Keratinocyte (primary cell): ENCODE data around the gene KRT4. TPM values are rescaled to one million over a fixed set of nuclear protein-coding genes. Genes with fewer than 3 reads are reported as not detected.

Source experiments
- DNase-seq: peaks from one replicate; pipeline ENCODE4 v3.0.0-alpha.2; 2011; ENCODE audit warnings: low read depth, missing footprints, low spot score
- FAIRE-seq: peaks from 2 replicates; lab custom pipeline; 2011; peaks lifted over from hg19 to GRCh38; lab: Jason Lieb, UNC
- H2AFZ ChIP-seq: 2 replicates; pipeline ENCODE4 v1.6.0; 2012; ENCODE audit warnings: low read length, control low read depth, inconsistent platforms; ENCODE audit not compliant: control insufficient read depth
- H3K27ac ChIP-seq: 2 replicates; pipeline ENCODE4 v1.5.1; 2011; ENCODE audit warnings: low read length; ENCODE audit not compliant: control insufficient read depth, insufficient read depth
- H3K27me3 ChIP-seq: 3 replicates; pipeline ENCODE4 v1.6.0; 2011; ENCODE audit warnings: low read length; ENCODE audit not compliant: control insufficient read depth, insufficient read depth; ENCODE audit errors: extremely low read depth
- H3K36me3 ChIP-seq, 2 experiments: 2 replicates in 1 of 2; 3 replicates in 1 of 2; pipeline ENCODE4 v1.5.1; 2011; ENCODE audit warnings: low read length in 2 of 2, mild to moderate bottlenecking in 1 of 2; ENCODE audit not compliant: control insufficient read depth in 2 of 2, insufficient read depth in 2 of 2; ENCODE audit errors: extremely low read depth in 1 of 2
- H3K4me1 ChIP-seq: 3 replicates; pipeline ENCODE4 v1.5.1; 2011; ENCODE audit warnings: low read length; ENCODE audit not compliant: control insufficient read depth, insufficient read depth; ENCODE audit errors: extremely low read depth
- H3K4me2 ChIP-seq: 3 replicates; pipeline ENCODE4 v1.6.0; 2011; ENCODE audit warnings: low read depth, low read length; ENCODE audit not compliant: control insufficient read depth, insufficient read depth; ENCODE audit errors: extremely low read depth
- H3K4me3 ChIP-seq, 3 experiments: fragments of 200-600 bp in 1 of 3; sonication (generic) in 1 of 3; 2 replicates in 2 of 3; 3 replicates in 1 of 3; pipeline ENCODE4 v1.5.1; 2011 to 2016; ENCODE audit warnings: low read length in 3 of 3, mild to moderate bottlenecking in 3 of 3, control low read depth in 2 of 3, inconsistent platforms in 1 of 3, low read depth in 1 of 3, mixed read lengths in 1 of 3, mixed run types in 1 of 3, moderate library complexity in 1 of 3; ENCODE audit not compliant: control insufficient read depth in 2 of 3, insufficient read depth in 2 of 3; ENCODE audit errors: extremely low read depth in 1 of 3
- H3K79me2 ChIP-seq: 2 replicates; pipeline ENCODE4 v1.6.0; 2012; ENCODE audit warnings: low read length; ENCODE audit not compliant: control insufficient read depth, insufficient read depth
- H3K9ac ChIP-seq: 3 replicates; pipeline ENCODE4 v1.6.0; 2011; ENCODE audit warnings: low read length; ENCODE audit not compliant: control insufficient read depth, insufficient read depth; ENCODE audit errors: extremely low read depth
- H3K9me1 ChIP-seq: 3 replicates; pipeline ENCODE4 v1.6.0; 2011; ENCODE audit warnings: low read length; ENCODE audit not compliant: control insufficient read depth, insufficient read depth; ENCODE audit errors: extremely low read depth
- H3K9me3 ChIP-seq: 2 replicates; pipeline ENCODE4 v1.5.1; 2012; ENCODE audit warnings: low read depth, low read length; ENCODE audit not compliant: control insufficient read depth
- H4K20me1 ChIP-seq: 3 replicates; pipeline ENCODE4 v1.6.0; 2011; ENCODE audit warnings: low read length; ENCODE audit not compliant: control insufficient read depth, insufficient read depth; ENCODE audit errors: extremely low read depth
- CTCF ChIP-seq, 3 experiments: IDR thresholded peaks in 1 of 3; conservative IDR thresholded peaks in 1 of 3; optimal IDR thresholded peaks in 1 of 3; 2 replicates in 2 of 3; 3 replicates in 1 of 3; pipeline versions ENCODE3 to v1.5.1; 2011; ENCODE audit warnings: low read length in 3 of 3, mild to moderate bottlenecking in 3 of 3, moderate library complexity in 2 of 3, control low read depth in 1 of 3, inconsistent platforms in 1 of 3; ENCODE audit not compliant: insufficient read depth in 2 of 3; ENCODE audit errors: extremely low read depth in 1 of 3
- EZH2 ChIP-seq: IDR thresholded peaks from one replicate; pipeline ENCODE4 v1.6.1; 2012; ENCODE audit warnings: inconsistent platforms, mild to moderate bottlenecking, low read length, moderate library complexity
- dilution Hi-C: fragments of 300-500 bp; cut with MboI; formaldehyde crosslinking; loops from one replicate; pipeline ENCODE4 v1.7.0; 2020; ENCODE audit warnings: low sequenced_read_pairs; ENCODE audit not compliant: extremely low pct_ligation_motif_present
- polyA plus RNA-seq, 5 experiments: library from polyadenylated mRNA; depleted of rRNA in 3 of 5; stranded (reverse) in 3 of 5; stranded (forward) in 1 of 5; unstranded in 1 of 5; fragments of >200 nt; gene quantifications; 1 replicate in 1 of 5; 2 replicates in 3 of 5; 3 replicates in 1 of 5; pipeline versions ENCODE4 v1.2.1 to v1.2.3, GENCODE V29; 2011 to 2012; ENCODE audit warnings: missing spikeins in 2 of 5, low read depth in 1 of 5, low replicate concordance in 1 of 5

KRT4 gene
- polyA plus RNA-seq, 1 donor (not counting 4 experiments of a cell fraction or from before 2014, with no cell fraction given) = 2.0 TPM

GRCh38 chr12:52849511-52849910, 35.6 kb upstream of the KRT4 start:
- H3K27me3 ChIP-seq = peaks cover 9% of the 10 kb centered on the region
- no peaks in the 10 kb centered on the region for H3K9me3 ChIP-seq
- H3K27ac ChIP-seq = no peak overlapping the region
- H3K4me2 ChIP-seq = no peak overlapping the region
- H3K36me3 ChIP-seq = no peaks in the 10 kb centered on the region
- TF ChIP-seq CTCF (optimal IDR thresholded peaks at IDR 0.05 in 1 of 3, IDR thresholded peaks at IDR 0.05 in 1 of 3, conservative IDR thresholded peaks at IDR 0.05 in 1 of 3; ENCODE audit: extremely low read depth in 1 of 3, insufficient read depth in 2 of 3, low read length in 3 of 3) = no peak
- no peak for TF ChIP-seq EZH2
- H3K9me1 ChIP-seq = no peaks in the 10 kb centered on the region
- no peak overlapping the region for H3K9ac ChIP-seq
- no peak overlapping the region for H3K4me3 ChIP-seq
- DNase-seq (no peak), FAIRE-seq (no peak)
- dilution Hi-C loops = no loop called here
- peaks cover 4% of the 10 kb centered on the region for H3K4me1 ChIP-seq
- H3K79me2 ChIP-seq = no peaks in the 10 kb centered on the region
- no peaks in the 10 kb centered on the region for H4K20me1 ChIP-seq
- no peak overlapping the region for H2AFZ ChIP-seq

GRCh38 chr12:52848661-52849255, 34.8 kb upstream of the KRT4 start, which contains the start of gene KRT78:
Gene KRT78 (minus strand): TSS chr12:52848994. CDS start chr12:52848930, 64 bp downstream.
- DNase-seq (no peak), FAIRE-seq (no peak)
- H3K36me3 ChIP-seq = no peaks in the 10 kb centered on the region
- no peak within 1 kb of the TSS for H2AFZ ChIP-seq
- no peak within 1 kb of the TSS for H3K4me3 ChIP-seq
- no peak within 1 kb of the TSS for H3K27ac ChIP-seq
- H3K9ac ChIP-seq = no peak within 1 kb of the TSS
- no peaks in the 10 kb centered on the region for H3K79me2 ChIP-seq
- H3K27me3 ChIP-seq = peaks cover 15% of the 10 kb centered on the region
- H3K9me1 ChIP-seq = no peaks in the 10 kb centered on the region
- no peaks in the 10 kb centered on the region for H4K20me1 ChIP-seq
- dilution Hi-C loops = no loop called here
- no peak within 1 kb of the TSS for H3K4me2 ChIP-seq
- TF ChIP-seq EZH2 (no peak), CTCF (optimal IDR thresholded peaks at IDR 0.05 in 1 of 3, IDR thresholded peaks at IDR 0.05 in 1 of 3, conservative IDR thresholded peaks at IDR 0.05 in 1 of 3; ENCODE audit: extremely low read depth in 1 of 3, insufficient read depth in 2 of 3, low read length in 3 of 3) (no peak)
- H3K9me3 ChIP-seq = no peaks in the 10 kb centered on the region
- peaks cover 4% of the 10 kb centered on the region for H3K4me1 ChIP-seq
